Hippocampal formation (tissue), 2 donors: ENCODE data around the gene NBEAL2.

Experiments
- DNase-seq, 2 donors: peaks; one replicate each; lab custom pipeline; 2025; lab: John Stamatoyannopoulos, UW

The NBEAL2 gene

DNA sequence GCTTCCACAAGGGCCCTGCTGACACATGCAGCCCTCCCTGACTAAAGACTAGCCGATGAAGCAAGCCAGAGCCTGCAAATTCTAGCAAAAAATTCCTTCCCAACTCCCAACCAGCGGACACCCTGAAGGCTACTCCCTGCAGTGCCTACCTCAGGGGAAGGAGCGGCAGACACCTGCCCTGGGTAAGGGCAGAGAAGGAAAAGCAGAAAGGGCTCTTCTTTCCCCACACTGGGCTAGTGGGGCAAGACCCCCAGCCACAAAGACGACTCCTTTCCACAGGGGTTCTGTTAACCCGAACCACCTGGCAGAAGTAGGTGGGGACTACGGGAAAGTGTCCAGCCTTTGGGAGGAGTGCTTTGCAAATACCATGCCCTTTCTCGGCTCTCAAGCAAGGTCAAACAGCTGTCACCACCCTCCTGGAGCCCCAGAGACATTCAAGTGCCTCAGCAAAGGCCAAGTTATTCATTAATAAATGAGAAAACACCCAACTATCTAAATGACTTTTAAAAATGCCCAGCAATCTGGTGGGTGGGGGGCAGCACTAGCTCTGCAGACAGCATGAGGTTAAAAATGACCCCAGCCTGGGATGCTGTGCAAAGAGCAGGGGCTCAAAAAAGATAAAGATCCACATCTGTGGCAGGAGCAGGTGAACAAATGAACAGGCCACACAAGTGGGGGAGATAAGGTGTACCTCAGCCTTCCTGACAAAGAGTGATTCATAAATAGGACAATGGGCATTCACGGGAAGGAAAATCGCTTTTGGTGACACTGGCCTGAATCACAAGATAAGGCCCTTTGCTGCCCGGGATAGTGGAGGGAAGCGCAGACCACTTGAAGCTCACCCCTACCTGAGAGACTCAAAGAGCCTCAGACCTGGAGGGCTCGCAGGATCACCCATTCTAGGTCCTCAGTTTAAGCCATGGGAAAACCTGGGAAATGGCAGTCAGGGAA, 36.0 kb upstream of the NBEAL2 start:
- DNase-seq, result no peak

DNA sequence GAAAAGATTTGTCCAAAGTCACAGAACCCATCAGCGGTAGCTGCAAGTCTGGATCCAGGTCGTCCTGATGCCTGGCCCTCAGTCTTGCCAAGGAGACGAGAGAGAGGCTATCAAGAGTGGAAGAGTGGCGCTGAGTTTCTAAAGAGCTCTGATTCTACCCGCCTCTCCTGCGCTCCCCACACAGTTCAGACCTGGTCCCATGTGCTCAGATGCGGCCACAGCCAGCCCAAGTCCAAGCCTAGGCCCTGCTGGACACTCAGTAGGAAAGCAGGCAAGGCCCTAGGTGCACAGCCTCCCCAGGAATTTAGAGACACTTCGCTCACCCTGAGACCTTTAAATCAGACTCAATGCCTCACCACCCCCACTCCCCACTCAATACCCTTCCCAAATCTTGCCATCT, 35.3 kb upstream of the NBEAL2 start:
- DNase-seq, result no peak

DNA sequence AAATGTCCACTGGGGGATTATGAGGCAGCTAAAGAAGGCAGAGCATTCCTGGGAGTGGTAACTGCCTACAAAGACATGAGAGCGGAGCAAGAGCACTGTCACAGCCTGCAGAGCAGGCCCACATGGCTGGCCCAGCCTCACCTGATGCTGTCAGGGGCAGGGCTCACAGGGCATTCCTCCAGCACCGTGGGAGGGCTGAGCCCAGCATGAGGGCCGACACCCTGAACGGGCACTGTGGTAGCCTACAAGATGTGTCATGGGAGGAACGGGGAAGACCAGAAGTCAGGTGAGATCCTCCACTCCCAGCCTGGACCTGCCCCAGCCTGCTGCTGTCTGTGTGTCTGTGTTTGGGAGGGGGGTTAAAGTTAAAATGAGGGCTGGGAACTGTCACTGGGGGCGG, 33.0 kb upstream of the NBEAL2 start:
- no peak for DNase-seq

DNA sequence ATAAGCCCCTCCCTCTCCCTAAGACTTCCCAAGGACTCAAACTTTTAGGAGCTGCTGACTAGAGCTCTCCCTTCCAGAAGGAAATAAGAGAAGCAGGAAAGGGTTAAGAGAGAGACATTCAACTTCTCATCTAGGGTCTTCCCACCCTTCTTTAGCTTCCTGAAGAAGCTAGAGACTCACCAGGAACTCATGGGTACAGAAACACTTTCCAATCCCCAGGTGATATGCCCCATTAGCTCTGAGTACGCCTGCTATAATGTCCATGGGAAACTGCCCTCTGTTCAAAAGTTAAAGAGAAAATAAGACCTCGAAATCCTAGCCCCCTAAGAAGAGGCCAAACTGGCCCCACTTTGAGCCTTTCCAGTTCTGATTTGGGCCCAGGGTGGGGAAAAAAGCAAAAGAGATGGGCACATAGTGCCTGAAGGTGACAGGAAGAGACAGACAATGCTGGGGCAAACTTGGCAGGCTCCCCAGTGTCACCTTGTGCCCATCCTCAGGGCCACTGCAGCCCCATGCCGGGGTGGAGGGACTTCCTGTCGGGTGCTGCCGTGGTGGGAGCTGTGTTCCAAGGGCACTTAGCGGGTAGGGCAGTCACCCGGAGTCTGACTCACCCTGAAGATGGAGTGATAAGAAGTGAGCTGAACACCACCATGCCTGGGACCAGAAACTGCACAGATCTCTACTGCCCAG, 32.5 kb upstream of the NBEAL2 start:
- no peak for DNase-seq

DNA sequence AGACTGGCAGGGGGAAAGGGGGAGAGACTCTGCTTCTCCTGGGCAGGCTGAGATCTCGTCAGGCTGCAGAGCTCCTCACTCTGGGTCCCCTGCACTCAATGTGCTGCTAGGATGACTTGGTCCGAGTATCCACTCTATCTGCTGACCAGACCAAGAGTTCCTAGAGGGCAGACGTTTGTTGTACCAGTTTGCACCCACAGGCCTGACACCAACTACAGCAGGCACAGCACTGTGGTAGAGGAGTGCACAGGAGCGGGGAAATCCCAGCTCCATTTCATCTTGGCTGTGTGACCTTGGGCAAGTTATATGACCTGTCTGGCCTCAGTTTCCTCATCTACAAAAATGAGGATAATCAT, 31.9 kb upstream of the NBEAL2 start:
- no peak for DNase-seq

DNA sequence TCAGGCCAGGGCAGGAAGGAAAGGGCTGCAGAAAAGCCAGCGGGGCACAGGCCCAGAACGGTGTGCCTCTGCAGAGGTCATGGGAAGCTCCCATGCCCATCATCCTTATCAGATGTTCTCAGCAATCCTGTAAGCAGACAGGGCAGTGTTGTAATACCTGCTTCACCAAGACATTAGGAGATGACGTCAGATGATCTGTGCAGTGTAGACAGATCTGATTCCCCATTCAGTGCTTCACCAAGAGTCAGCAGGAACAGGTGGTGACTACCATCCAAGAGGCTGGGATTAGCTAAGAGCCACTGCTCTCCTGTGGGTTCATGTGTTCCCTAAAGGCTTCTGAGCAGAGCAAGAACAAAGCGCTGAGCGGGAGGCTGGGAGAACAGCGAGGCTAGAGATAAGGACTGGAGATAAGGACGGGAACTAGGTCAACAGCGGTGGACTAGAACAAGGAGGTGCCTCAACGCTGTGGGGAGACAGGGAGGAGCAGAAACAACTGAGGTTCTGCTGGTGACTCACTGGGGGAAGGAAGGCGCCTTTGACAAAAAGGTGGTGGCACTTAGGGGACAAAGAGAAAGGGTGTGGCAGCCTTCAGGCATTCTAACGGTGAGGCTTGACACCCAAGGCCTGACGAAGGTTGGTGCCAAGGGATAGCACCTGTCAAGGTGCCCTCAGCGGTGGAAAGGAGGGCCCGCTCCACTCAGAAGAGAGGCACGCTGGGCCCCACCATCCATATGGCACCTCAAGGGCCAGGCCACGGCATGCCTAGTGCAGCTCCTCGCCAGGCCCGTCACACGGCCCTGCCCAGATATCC, 31.3 kb upstream of the NBEAL2 start:
- no peak for DNase-seq

DNA sequence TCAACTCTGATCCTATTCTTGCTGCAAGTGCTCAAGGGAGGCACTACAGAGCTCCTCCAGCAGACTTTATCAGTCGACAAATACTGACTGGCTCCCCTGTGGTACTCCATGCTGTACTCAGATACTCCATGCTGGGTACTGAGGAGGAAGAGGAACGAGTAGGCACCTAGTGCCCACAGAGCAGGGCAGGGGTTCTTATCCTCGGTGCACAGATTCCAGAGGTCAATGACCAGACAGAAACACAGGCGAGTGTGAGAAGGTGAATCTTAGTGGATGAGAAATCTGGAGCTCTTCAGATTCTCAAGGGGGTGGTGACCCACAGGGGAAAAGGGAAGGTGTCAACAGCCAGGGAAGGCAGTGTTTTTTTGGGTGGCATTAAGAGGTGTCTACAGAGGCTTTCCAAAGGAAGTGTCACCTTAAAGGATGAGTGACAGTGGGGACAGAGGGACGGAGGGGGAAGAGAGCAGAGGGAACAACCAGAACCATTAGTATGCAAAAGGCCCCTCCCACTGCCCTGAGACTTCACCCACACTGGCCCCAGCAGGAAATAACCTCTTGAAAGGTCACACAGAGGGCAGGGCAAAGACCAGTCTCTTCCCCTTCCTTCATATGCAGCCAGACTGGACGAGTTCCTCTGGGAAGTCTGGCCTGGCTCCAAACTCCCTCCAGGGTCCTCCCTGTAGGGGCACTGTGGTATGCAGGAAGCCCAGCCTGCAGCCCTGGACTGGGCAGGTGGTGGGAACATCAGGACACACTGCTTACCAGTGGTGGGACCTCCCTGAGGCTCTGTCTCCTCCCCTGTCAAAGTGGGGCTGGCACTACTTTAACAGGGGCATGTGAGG, 30.4 kb upstream of the NBEAL2 start:
- no peak for DNase-seq

DNA sequence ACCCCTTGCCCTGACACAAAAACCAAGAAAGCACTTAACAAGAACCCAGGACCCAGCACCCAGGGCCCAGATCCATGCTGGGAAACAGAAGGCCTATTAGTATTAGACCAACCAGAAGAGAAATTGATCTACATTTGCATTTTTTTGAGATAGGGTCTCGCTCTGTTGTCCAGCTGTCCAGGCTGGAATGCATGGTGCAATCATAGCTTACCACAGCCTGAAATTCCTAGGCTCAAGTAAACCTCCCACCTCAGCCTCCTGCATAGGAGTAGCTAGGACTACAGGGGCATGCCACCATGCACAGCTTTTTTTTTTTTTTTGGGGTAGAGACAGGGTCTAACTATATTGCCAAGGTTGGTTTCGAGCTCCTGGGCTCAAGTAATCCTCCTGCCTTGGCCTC, 29.3 kb upstream of the NBEAL2 start:
- DNase-seq, result no peak

DNA sequence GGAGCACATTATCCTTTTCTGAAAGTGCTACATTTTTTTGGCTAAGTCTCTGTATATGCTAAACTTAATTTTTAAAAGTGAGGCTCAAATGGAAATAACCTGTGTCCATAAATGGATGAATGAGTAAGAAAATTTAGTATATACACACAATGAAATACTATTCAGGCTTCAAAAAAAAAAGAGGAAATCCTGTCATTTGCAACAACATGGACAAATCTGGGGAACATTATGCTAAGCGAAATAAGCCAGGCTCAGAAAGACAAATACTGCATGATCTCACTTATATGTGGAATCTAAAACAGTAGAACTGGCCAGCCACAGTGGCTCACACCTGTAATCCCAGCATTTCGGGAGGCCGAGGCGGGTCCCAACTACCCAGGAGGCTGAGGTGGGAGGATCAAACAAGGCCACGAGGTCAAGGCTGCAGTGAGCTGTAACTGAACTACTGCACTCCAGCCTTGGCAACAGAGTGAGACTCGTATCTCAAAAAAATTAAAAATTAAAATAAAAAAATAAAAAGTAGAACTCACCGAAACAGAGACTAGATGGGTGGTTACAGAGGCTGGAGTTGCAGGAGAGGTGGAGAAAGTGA, 28.7 kb upstream of the NBEAL2 start:
- no peak for DNase-seq

DNA sequence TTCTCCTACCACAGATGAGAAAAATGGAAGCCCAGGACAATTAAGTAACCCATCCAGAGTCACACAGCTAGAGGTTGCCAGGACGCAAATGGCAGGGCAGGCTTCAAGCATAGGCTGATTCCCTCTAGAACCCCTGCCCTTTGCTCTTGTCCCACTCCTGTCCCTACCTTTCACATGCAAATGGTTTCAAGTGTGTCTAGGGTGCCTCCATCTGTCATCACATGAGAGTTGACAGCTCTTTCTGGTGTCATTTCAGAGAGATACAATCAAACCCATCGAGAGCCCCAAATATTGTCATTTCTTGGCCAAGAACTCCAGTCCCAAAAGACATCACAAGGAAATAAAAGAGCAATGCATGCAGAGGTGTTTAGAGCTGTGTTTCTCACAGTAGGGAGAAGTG, 26.7 kb upstream of the NBEAL2 start:
- DNase-seq, result no peak

DNA sequence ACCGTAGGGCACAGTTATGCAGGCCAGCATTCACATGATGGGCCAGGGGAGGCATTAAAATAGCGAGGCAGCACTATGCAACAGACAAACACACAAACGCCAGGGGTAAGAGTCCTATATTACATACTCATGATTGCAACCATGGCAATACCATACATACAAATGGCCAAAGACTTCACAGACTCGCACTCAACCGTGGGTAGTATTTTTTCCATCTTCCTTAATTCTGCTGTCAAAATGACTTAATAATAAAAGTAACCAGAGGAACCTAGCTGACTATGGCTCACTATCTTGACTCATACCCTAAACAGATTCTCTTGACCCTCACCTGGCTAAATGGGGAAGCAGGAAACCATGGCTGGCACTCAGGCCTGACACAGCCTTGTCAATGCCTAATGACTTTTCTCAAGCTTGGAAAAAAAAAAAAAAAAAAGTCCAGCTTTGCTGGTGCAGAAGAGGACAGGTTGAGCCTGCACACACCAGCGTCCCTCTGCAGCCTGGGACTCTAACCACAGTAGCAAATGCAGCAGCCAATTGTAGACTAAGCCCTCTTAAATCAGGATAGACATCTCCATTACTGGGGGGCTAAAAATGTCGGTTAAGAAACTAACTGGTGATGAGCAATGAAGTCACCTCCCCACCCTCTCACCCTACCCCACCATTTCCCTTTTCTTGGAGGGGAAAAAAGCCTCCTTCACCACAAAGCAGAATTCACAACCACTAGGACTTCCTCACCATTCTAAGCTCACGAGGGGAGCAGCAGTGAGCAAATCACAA, 26.0 kb upstream of the NBEAL2 start:
- no peak for DNase-seq

DNA sequence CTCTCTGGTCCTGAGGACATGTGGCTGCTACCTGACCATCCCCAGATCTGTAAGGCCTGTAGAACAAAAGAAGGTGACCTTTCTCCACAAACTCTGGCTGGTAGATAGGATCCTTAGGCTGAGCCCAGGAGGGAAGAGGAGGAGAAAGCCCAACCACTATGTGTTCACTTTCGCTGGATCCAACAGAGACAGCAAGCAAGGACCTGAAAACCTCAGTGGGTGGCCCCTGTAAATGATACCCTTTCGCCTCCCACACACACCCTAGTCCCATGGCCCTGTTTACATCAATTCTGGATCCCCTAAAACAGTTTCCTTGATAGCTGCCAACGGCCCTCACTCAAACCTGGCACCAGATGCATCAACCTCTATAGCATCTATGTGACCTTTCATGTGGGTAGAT, 25.3 kb upstream of the NBEAL2 start:
- no peak for DNase-seq

DNA sequence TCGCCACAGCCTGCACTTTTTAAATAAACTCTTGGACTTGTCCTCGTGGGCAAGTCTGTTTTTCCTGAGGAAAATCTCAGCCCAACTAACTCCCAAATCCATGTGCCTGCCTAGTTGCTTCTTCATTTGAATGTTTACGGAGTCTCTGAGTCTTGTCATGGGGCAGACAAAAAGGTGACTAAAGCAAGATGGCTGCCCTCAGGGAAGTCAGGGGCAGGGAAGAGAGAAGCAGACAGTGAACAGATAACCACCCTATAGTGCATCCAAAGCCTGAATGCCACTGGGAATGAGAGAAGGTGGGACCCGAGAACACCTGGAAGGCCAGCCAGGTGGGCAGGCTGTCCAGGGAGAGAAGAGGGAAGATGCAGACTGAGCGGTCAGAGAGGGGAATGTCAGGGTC, 24.3 kb upstream of the NBEAL2 start:
- no peak for DNase-seq

DNA sequence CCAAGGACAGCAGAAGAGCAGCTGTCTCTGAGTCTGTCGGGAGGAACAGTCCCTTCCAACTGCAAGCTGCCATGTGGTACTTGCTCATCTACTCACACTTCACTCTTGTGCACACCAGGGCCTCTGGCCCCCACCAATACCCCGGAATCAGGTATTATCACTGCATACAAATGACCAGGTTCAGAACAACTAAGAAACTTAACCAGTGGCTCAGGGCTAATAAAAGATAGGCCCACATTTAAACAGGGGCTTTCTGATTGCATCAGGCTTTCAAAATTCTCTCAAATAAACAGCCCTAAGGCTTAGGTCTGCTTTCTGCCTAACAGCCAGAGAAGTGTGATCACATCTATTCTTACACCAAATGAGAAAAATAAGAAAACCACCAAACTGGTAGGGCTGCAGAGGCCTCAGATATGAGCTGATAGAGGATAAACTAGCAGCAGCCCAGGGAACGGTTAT, 23.6 kb upstream of the NBEAL2 start:
- DNase-seq, result no peak

DNA sequence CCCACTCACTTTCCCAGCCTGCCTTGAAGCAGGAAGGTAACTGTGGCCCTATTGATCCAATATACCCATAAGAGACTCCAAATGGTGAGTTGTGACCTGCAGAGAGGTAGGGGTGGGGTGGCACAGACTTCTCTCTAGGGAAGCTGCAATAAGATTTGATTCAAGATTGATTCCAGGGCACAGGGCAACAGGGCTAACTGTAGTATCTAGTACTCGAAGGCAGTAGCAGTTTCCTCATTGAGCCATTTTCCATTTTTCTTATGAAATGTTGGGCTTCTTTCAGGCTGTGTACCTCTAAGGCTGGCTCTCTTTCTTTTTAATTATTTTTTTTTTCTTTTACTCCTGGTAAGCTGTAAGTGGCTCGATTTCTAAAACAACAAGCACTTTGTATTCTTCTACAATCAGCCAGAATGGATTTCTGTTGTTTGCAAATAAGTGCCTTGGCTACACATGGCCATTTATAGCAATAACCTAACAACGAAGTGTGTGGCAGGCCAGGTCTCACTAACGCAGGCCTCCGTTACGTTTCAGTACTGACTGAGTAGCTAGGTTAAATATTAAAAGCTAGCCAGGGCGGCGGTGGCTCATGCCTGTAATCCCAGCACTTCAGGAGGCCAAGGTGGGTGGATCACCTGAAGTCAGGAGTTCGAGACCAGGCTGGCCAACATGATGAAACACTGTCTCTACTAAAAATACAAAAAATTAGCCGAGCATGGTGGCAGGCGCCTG, 22.2 kb upstream of the NBEAL2 start:
- no peak for DNase-seq

DNA sequence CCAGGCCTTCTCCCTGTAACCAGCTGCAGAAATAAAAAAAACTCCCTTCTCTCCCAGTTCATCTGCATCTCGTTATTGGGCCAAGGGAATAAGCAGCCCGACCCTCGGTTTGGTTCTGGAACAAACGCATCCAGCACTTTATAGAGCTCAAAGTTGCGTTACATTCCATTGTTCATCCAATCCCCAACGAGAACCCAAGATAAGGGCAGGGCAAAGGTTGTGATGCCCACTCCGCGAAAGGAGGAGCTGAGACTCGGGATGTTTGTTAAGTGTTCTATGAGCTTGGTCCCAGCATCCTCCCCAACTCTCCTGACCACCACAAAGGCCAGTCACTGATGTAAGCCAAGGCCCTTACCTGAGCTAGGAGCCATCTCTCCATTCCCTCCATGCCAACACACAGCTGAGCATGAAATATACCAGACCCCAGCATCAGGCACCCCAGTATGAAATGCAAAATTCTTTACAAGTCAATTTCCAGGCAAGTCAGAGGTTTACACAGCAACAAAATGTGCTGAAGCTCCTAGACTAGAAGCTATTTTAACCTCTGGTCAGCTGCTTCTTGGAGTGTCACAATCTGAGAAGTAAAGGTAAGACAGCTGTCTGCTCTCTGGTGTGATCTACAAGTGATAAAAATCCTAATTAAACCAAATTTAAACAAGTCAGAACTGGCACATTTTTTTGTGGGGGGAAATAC, 20.9 kb upstream of the NBEAL2 start:
- DNase-seq, result no peak

DNA sequence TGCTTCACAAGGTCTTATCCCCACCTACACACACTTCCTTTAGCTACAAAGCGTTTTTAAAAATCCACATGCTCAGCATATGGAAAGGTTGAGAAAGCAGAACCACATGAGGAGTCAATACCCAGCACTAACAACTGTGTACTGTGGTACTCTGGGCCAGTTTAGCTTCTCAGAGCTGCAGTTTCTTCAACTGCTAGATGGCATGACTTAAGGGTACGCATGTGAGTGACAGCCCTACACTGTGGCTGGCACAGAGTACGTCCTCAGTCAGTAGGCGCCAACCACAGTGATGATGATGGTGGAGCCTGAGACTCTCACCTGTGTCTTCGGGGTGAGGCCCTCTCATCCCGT, 20.3 kb upstream of the NBEAL2 start:
- no peak for DNase-seq

DNA sequence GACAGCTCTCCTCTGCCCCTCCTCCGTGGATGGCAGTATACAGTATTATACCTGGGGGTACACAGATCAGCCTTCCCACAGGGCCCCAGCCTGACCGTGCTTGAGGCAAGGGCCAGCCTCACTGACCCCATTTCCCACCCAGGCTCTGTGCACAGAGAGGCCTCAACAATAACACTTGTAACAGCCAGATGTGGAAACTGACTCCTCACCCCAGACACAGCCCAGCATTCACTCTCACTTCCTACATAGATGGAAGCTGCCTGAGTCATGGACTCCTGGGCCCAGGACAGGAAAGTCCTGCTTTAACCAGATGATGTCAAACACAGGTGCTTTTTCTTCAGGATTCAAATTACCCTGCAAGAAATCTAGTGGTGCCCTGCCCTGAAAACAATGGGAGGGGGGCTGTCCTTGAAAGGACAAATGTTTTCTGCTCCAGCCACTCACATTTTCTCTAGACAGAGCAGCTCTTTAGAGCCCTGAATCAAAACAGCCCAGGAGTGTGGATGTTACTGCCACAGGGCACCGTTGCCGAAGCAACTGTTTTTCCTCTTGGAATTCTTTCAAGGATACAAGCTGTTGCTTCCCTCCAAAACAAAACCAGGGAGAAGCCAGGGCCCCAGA, 19.3 kb upstream of the NBEAL2 start:
- no peak for DNase-seq

DNA sequence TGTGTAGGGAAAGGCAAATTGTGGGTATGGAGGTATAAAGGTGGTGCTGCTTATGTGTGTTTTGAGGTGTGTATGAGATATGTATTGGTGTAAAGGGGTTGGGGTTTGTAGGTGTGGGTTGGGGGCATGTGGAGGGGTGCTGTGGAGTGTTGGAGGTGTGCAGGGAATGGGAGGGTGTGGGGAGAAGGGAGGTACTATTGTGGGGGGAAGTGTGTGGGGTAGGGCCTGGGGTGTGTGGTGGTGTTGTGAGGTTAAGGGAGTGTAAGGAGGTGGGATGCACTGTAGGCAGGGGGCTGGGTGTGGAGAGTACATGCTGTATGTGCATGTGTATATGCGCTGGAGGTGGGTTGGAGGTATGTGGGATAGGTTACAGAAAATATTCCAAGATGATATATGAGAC, 18.6 kb upstream of the NBEAL2 start:
- no peak for DNase-seq
